DND-41 (cell line): ENCODE data around the gene BARHL1.

Experiments used
- ATAC-seq: fragments of 200-7000 bp; cut with Tn5 transposase; 3 replicates; pipeline ENCODE4 v1.9.1; 2021; ENCODE audit warnings: low read depth; ENCODE audit not compliant: insufficient read depth
- DNase-seq: peaks from one replicate; pipeline ENCODE4 v3.0.0-alpha.2; 2020
- H2AFZ ChIP-seq: 2 replicates; pipeline ENCODE4 v1.6.0; 2012; ENCODE audit warnings: low read depth, low read length
- H3K27ac ChIP-seq: 2 replicates; pipeline ENCODE4 v1.5.1; 2012; ENCODE audit warnings: low read length, inconsistent platforms
- H3K27me3 ChIP-seq: fragments of 200-600 bp; sonication (generic); 2 replicates; pipeline ENCODE4 v1.6.0; 2012; ENCODE audit warnings: low read length, mild to moderate bottlenecking, inconsistent platforms; ENCODE audit not compliant: insufficient read depth, poor library complexity
- H3K36me3 ChIP-seq: 2 replicates; pipeline ENCODE4 v1.5.1; 2012; ENCODE audit warnings: low read length, inconsistent platforms; ENCODE audit not compliant: insufficient read depth
- H3K4me1 ChIP-seq: 2 replicates; pipeline ENCODE4 v1.5.1; 2012; ENCODE audit warnings: mild to moderate bottlenecking, low read length; ENCODE audit not compliant: insufficient read depth
- H3K4me2 ChIP-seq: 2 replicates; pipeline ENCODE4 v1.6.0; 2012; ENCODE audit warnings: mild to moderate bottlenecking, moderate library complexity, low read length, inconsistent platforms; ENCODE audit not compliant: insufficient read depth
- H3K4me3 ChIP-seq, 2 experiments: fragments of 200-600 bp in 1 of 2; shearing (Covaris generic) in 1 of 2; 2 replicates each; pipeline ENCODE4 v1.5.1; 2012 to 2016; ENCODE audit warnings: inconsistent platforms in 2 of 2, low read length in 2 of 2, mild to moderate bottlenecking in 2 of 2, low read depth in 1 of 2, moderate library complexity in 1 of 2
- H3K79me2 ChIP-seq: 2 replicates; pipeline ENCODE4 v1.6.0; 2012; ENCODE audit warnings: low read length, inconsistent platforms; ENCODE audit not compliant: insufficient read depth
- H3K9ac ChIP-seq: 2 replicates; pipeline ENCODE4 v1.6.0; 2012; ENCODE audit warnings: low read depth, mild to moderate bottlenecking, inconsistent platforms, low read length, moderate library complexity
- H3K9me3 ChIP-seq: 2 replicates; pipeline ENCODE4 v1.5.1; 2012; ENCODE audit warnings: low read length, moderate library complexity, mild to moderate bottlenecking, inconsistent platforms; ENCODE audit not compliant: insufficient read depth, severe bottlenecking
- H4K20me1 ChIP-seq: 2 replicates; pipeline ENCODE4 v1.6.0; 2012; ENCODE audit warnings: low read length; ENCODE audit not compliant: insufficient read depth
- CTCF ChIP-seq: IDR thresholded peaks from 2 replicates; pipeline ENCODE4 v1.5.1; 2012; ENCODE audit warnings: borderline replicate concordance, low read length, moderate library complexity, mild to moderate bottlenecking; ENCODE audit not compliant: poor library complexity, severe bottlenecking; ENCODE audit errors: extremely low read depth
- EZH2 ChIP-seq: IDR thresholded peaks from 3 replicates; pipeline ENCODE4 v1.6.1; 2012; ENCODE audit warnings: borderline replicate concordance, low read depth, mild to moderate bottlenecking, moderate library complexity, low read length, inconsistent platforms; ENCODE audit not compliant: severe bottlenecking

Gene BARHL1

GRCh38 chr9:132600326-132600984 lies 18.0 kb downstream of the BARHL1 start:
- no peak overlapping the region for H3K27ac ChIP-seq
- H3K9me3 ChIP-seq: no peaks in the 10 kb centered on the region
- H3K36me3 ChIP-seq: peaks cover 70% of the 10 kb centered on the region
- H3K9ac ChIP-seq: no peak overlapping the region
- H4K20me1 ChIP-seq: peaks cover 18% of the 10 kb centered on the region
- no peak overlapping the region for H3K4me3 ChIP-seq
- DNase-seq: no peak
- no peak overlapping the region for H3K4me2 ChIP-seq
- no peaks in the 10 kb centered on the region for H3K79me2 ChIP-seq
- no peak for ATAC-seq
- no peaks in the 10 kb centered on the region for H3K27me3 ChIP-seq
- TF ChIP-seq EZH2 (no peak), CTCF (no peak)
- H2AFZ ChIP-seq: no peak overlapping the region
- no peaks in the 10 kb centered on the region for H3K4me1 ChIP-seq

DNA sequence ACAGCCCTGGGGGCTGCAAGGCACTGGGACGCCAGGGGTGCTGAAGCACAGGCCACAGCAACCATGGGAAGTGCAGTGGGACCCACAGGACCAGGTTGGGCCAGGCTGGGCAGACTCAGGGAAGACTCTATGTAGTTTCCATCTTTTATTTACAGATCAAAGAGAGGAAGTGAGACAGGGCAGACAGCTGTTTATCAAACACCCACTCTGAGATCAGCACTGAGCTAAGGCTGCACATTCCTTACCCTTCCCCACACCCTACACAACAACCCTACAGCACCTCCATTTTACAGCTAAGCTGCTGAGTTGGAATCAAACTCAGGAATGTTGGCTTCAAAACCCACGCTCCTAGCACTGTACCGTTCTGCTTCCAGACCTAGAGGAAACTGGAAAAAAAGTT lies 19.8 kb downstream of the BARHL1 start:
- no peak overlapping the region for H3K27ac ChIP-seq
- ATAC-seq (no peak), DNase-seq (no peak)
- H2AFZ ChIP-seq: no peak overlapping the region
- H3K4me2 ChIP-seq: no peak overlapping the region
- H3K27me3 ChIP-seq: no peaks in the 10 kb centered on the region
- H3K36me3 ChIP-seq: peaks cover 74% of the 10 kb centered on the region
- TF ChIP-seq CTCF (no peak), EZH2 (no peak)
- H3K9ac ChIP-seq: no peak overlapping the region
- no peaks in the 10 kb centered on the region for H3K79me2 ChIP-seq
- H3K4me1 ChIP-seq: no peaks in the 10 kb centered on the region
- no peaks in the 10 kb centered on the region for H3K9me3 ChIP-seq
- H3K4me3 ChIP-seq: no peak overlapping the region
- peaks cover 18% of the 10 kb centered on the region for H4K20me1 ChIP-seq

GRCh38 chr9:132605387-132605786 lies 23.0 kb downstream of the BARHL1 start:
- Histone ChIP-seq H3K27ac (no peak overlapping the region), H3K4me2 (no peak overlapping the region), H3K27me3 (no peaks in the 10 kb centered on the region), H3K9me3 (no peaks in the 10 kb centered on the region), H2AFZ (no peak overlapping the region), H3K36me3 (peaks cover 78% of the 10 kb centered on the region), H3K9ac (no peak overlapping the region), H3K4me1 (no peaks in the 10 kb centered on the region), H4K20me1 (peaks cover 9% of the 10 kb centered on the region), H3K4me3 (no peak overlapping the region), H3K79me2 (no peaks in the 10 kb centered on the region)
- ATAC-seq (no peak), DNase-seq (no peak)
- TF ChIP-seq CTCF (no peak), EZH2 (no peak)

- Histone ChIP-seq H3K27ac (no peak overlapping the region), H3K36me3 (peaks cover 78% of the 10 kb centered on the region), H4K20me1 (peaks cover 9% of the 10 kb centered on the region), H3K4me3 (no peak overlapping the region), H3K9me3 (no peaks in the 10 kb centered on the region), H3K4me1 (no peaks in the 10 kb centered on the region), H2AFZ (no peak overlapping the region), H3K4me2 (no peak overlapping the region), H3K9ac (no peak overlapping the region), H3K79me2 (no peaks in the 10 kb centered on the region), H3K27me3 (no peaks in the 10 kb centered on the region)
- ATAC-seq (no peak), DNase-seq (no peak)
- no peak for TF ChIP-seq EZH2
- no peak for TF ChIP-seq CTCF
Measured at GRCh38 chr9:132606066-132606465, 23.7 kb downstream of the BARHL1 start.
